IPS DF 6.9 (cell line): ENCODE measurements around the gene MALAT1.

Experiments used
- DNase-seq: peaks from one replicate; pipeline ENCODE4 v3.0.0-alpha.2; 2013; ENCODE audit warnings: low read depth, low spot score
- H3K27ac ChIP-seq: one replicate; pipeline ENCODE4 v1.5.1; 2013; ENCODE audit warnings: low read length, control low read depth
- H3K27me3 ChIP-seq: 2 replicates; pipeline ENCODE4 v1.6.1; 2013; ENCODE audit warnings: mild to moderate bottlenecking, low read length; ENCODE audit not compliant: control insufficient read depth, insufficient read depth
- H3K36me3 ChIP-seq: 2 replicates; pipeline ENCODE4 v1.6.1; 2013; ENCODE audit warnings: low read length; ENCODE audit not compliant: control insufficient read depth, insufficient read depth
- H3K4me1 ChIP-seq: 2 replicates; pipeline ENCODE4 v1.6.1; 2013; ENCODE audit warnings: low read length; ENCODE audit not compliant: control insufficient read depth, insufficient read depth
- H3K4me3 ChIP-seq: 2 replicates; pipeline ENCODE4 v1.5.1; 2013; ENCODE audit warnings: mild to moderate bottlenecking, low read length
- H3K9me3 ChIP-seq: 2 replicates; pipeline ENCODE4 v1.6.1; 2013; ENCODE audit warnings: low read length, inconsistent platforms; ENCODE audit not compliant: control insufficient read depth, insufficient read depth
- WGBS: extraction: QIAGEN DNeasy Blood & Tissue Kit; methylation state at CpG from one replicate; pipeline ENCODE4 v1.1.7; 2013; ENCODE audit warnings: mixed read lengths, missing lambda C conversion rate; ENCODE audit not compliant: insufficient read length, insufficient coverage; 5-methylcytosine and 5-hydroxymethylcytosine counted together

The MALAT1 gene

GRCh38 chr11:65479184-65480145 is 19.4 kb upstream of the MALAT1 start:
- Histone ChIP-seq H3K4me1 (peaks cover 2% of the 10 kb centered on the region; the same call in 1 of the 2 replicates), H3K27me3 (no peaks in the 10 kb centered on the region), H3K27ac (no peak overlapping the region), H3K4me3 (no peak overlapping the region), H3K36me3 (no peaks in the 10 kb centered on the region), H3K9me3 (no peaks in the 10 kb centered on the region)
- WGBS, result no CpG with 5 or more reads among the region's 11 CpGs
- DNase-seq, result no peak

- H3K27me3 ChIP-seq, result no peaks in the 10 kb centered on the region
- no CpG with 5 or more reads among the region's 2 CpGs for WGBS
- H3K27ac ChIP-seq, result no peak overlapping the region
- H3K4me1 ChIP-seq, result peaks cover 6% of the 10 kb centered on the region; the same call in 1 of the 2 replicates
- no peak for DNase-seq
- no peaks in the 10 kb centered on the region for H3K9me3 ChIP-seq
- no peak overlapping the region for H3K4me3 ChIP-seq
- no peaks in the 10 kb centered on the region for H3K36me3 ChIP-seq
Observed at GRCh38 chr11:65482306-65482850, 16.5 kb upstream of the MALAT1 start.

GRCh38 chr11:65485920-65486219 is 13.0 kb upstream of the MALAT1 start:
- DNase-seq, result no peak
- H3K4me1 ChIP-seq, result peaks cover 25% of the 10 kb centered on the region; the same call in 1 of the 2 replicates
- no peak overlapping the region for H3K27ac ChIP-seq

GRCh38 chr11:65486570-65487466 is 12.0 kb upstream of the MALAT1 start:
- no peaks in the 10 kb centered on the region for H3K9me3 ChIP-seq
- no peaks in the 10 kb centered on the region for H3K36me3 ChIP-seq
- H3K27ac ChIP-seq, result no peak overlapping the region
- no peaks in the 10 kb centered on the region for H3K27me3 ChIP-seq
- WGBS, result no CpG with 5 or more reads among the region's 10 CpGs
- no peak overlapping the region for H3K4me3 ChIP-seq
- DNase-seq, result no peak
- H3K4me1 ChIP-seq, result peaks cover 28% of the 10 kb centered on the region; the same call in 1 of the 2 replicates

More at GRCh38 chr11:65485920-65486219, 13.0 kb upstream of the MALAT1 start:
- no CpG with 5 or more reads among the region's 5 CpGs for WGBS
- Histone ChIP-seq H3K9me3 (no peaks in the 10 kb centered on the region), H3K27me3 (no peaks in the 10 kb centered on the region), H3K4me3 (no peak overlapping the region), H3K36me3 (no peaks in the 10 kb centered on the region)

GRCh38 chr11:65487467-65488272 is 11.2 kb upstream of the MALAT1 start:
- Histone ChIP-seq H3K36me3 (no peaks in the 10 kb centered on the region), H3K4me3 (0 out of 2 replicates have a peak overlapping the region, but pooled peaks have one; percentile 1), H3K4me1 (peaks cover 34% of the 10 kb centered on the region; the same call in 1 of the 2 replicates), H3K27me3 (no peaks in the 10 kb centered on the region), H3K9me3 (no peaks in the 10 kb centered on the region), H3K27ac (peak overlapping the region; percentile 29)
- no CpG with 5 or more reads among the region's 17 CpGs for WGBS
- DNase-seq, result peak; percentile 100

GRCh38 chr11:65488273-65489034 is 10.4 kb upstream of the MALAT1 start:
- H3K27me3 ChIP-seq, result no peaks in the 10 kb centered on the region
- no peak overlapping the region for H3K4me3 ChIP-seq
- no peaks in the 10 kb centered on the region for H3K36me3 ChIP-seq
- H3K4me1 ChIP-seq, result peaks cover 34% of the 10 kb centered on the region; the same call in 1 of the 2 replicates
- no peak for DNase-seq
- H3K27ac ChIP-seq, result peak overlapping the region; percentile 29
- no CpG with 5 or more reads among the region's 10 CpGs for WGBS
- H3K9me3 ChIP-seq, result no peaks in the 10 kb centered on the region

- Histone ChIP-seq H3K9me3 (no peaks in the 10 kb centered on the region), H3K27ac (no peak overlapping the region), H3K27me3 (no peaks in the 10 kb centered on the region), H3K36me3 (no peaks in the 10 kb centered on the region), H3K4me1 (peaks cover 34% of the 10 kb centered on the region; the same call in 1 of the 2 replicates), H3K4me3 (no peak overlapping the region)
- WGBS, result no CpG with 5 or more reads among the region's 10 CpGs
- no peak for DNase-seq
Observed at GRCh38 chr11:65489035-65489705, 9.7 kb upstream of the MALAT1 start.

- Histone ChIP-seq H3K36me3 (no peaks in the 10 kb centered on the region), H3K27me3 (no peaks in the 10 kb centered on the region), H3K9me3 (no peaks in the 10 kb centered on the region), H3K27ac (no peak overlapping the region), H3K4me3 (no peak overlapping the region), H3K4me1 (peaks cover 34% of the 10 kb centered on the region; the same call in 1 of the 2 replicates)
- DNase-seq, result no peak
- no CpG with 5 or more reads among the region's 8 CpGs for WGBS
Observed at GRCh38 chr11:65489706-65490320, 9.0 kb upstream of the MALAT1 start.

- no peak overlapping the region for H3K27ac ChIP-seq
- no CpG with 5 or more reads among the region's 3 CpGs for WGBS
- no peak overlapping the region for H3K4me3 ChIP-seq
- DNase-seq, result no peak
- no peaks in the 10 kb centered on the region for H3K9me3 ChIP-seq
- H3K36me3 ChIP-seq, result no peaks in the 10 kb centered on the region
- H3K27me3 ChIP-seq, result no peaks in the 10 kb centered on the region
- peaks cover 34% of the 10 kb centered on the region; the same call in 1 of the 2 replicates for H3K4me1 ChIP-seq
Observed at GRCh38 chr11:65491163-65491465, 7.7 kb upstream of the MALAT1 start.
